Mammary epithelial cell (primary cell): Measurements from ENCODE around the gene TFF2.

Experiments
- CTCF ChIP-seq, 2 donors: IDR thresholded peaks in 1 of 2; conservative IDR thresholded peaks in 1 of 2; 2 replicates each; pipeline ENCODE4 v1.5.1; 2011 to 2012; ENCODE audit warnings: inconsistent platforms in 2 of 2, low read length in 2 of 2, mild to moderate bottlenecking in 2 of 2, control low read depth in 1 of 2, low read depth in 1 of 2; ENCODE audit not compliant: insufficient read depth in 1 of 2; ENCODE audit errors: extremely low read depth in 1 of 2
- EZH2 ChIP-seq: IDR thresholded peaks from 2 replicates; pipeline ENCODE4 v1.6.1; 2012; ENCODE audit warnings: low read length, inconsistent platforms, borderline replicate concordance

GRCh38 chr21:42346441-42346840 lies 4.4 kb downstream of the TFF2 start:
- no peak for TF ChIP-seq CTCF (conservative IDR thresholded peaks at IDR 0.05 in 1 of 2, IDR thresholded peaks at IDR 0.05 in 1 of 2; ENCODE audit: extremely low read depth in 1 of 2, insufficient read depth in 1 of 2, low read depth in 1 of 2, low read length in 2 of 2)
- no peak for TF ChIP-seq EZH2
